ENCODE measurements around the gene AJAP1. TPM values are rescaled to one million over a fixed set of nuclear protein-coding genes. Genes with fewer than 3 reads are reported as not detected.

The AJAP1 gene
- total and polyA plus RNA-seq, 10 of the 15 experiments (the other 5 are each of a cell fraction or from before 2014, with no cell fraction given), result not detected

DNA sequence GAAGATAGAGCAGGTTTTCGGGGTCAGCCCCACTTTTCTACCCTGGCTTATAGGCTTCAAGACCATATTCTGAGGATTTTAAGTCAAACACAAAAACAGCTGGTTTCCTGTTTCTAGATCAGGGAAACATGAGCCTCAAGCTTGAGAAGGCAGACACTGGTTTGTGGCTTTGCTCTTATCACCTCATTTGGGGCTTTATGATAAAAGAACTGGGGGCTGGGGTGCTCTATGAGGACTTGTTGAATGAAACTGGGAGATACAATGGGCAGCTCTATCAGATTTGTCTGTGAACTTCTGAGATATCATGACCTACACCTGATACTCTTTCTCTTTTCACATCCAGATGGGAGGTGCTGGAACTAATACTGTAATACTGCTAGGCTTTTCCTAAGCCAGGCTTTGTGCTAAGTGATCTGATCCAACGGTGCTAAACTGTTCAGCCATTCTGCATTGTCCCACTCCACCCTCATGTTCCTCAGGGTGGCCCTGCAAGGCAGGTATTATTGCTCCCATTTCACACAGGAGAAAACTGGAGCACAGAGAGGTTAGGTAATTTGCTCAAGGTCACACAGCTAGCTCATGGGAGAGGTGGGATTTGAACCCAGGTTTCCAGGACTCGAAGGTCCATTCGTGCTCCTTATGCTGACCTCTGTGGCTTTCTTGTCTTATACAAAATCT is 6.6 kb downstream of the AJAP1 start:
- in situ Hi-C loops (cut with MboI), result no loop called here
- DNase-seq (ENCODE audit: low read depth, low spot score), result no peak
- no peak overlapping the region for H3K9ac ChIP-seq (ENCODE audit: control insufficient read depth, insufficient read depth, low read length)
- ChIA-PET SMC1A (ENCODE audit: uncharacterized antibody, unreplicated experiment) (no interaction called here), POLR2A (no interaction called here), CTCF (no interaction called here), RAD21 (ENCODE audit: unreplicated experiment) (no interaction called here)
- TF ChIP-seq BCL11A (IDR thresholded peaks at IDR 0.05; ENCODE audit: low read depth, low read length) (no peak), SMARCA5 (IDR thresholded peaks at IDR 0.05) (no peak), YBX1 (IDR thresholded peaks at IDR 0.05) (no peak), EGR1 (IDR thresholded peaks at IDR 0.05; ENCODE audit: borderline replicate concordance in 1 of 2, low read depth in 2 of 2, low read length in 2 of 2) (no peak), CREB1 (IDR thresholded peaks at IDR 0.05; ENCODE audit: low read depth) (no peak), KLF5 (IDR thresholded peaks at IDR 0.05; ENCODE audit: partially characterized antibody) (no peak), MYB (IDR thresholded peaks at IDR 0.05; ENCODE audit: borderline replicate concordance, low read depth, low read length) (no peak)
- TF ChIP-seq, protein P1, sequence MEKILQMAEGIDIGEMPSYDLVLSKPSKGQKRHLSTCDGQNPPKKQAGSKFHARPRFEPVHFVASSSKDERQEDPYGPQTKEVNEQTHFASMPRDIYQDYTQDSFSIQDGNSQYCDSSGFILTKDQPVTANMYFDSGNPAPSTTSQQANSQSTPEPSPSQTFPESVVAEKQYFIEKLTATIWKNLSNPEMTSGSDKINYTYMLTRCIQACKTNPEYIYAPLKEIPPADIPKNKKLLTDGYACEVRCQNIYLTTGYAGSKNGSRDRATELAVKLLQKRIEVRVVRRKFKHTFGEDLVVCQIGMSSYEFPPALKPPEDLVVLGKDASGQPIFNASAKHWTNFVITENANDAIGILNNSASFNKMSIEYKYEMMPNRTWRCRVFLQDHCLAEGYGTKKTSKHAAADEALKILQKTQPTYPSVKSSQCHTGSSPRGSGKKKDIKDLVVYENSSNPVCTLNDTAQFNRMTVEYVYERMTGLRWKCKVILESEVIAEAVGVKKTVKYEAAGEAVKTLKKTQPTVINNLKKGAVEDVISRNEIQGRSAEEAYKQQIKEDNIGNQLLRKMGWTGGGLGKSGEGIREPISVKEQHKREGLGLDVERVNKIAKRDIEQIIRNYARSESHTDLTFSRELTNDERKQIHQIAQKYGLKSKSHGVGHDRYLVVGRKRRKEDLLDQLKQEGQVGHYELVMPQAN (conservative IDR thresholded peaks at IDR 0.05), result no peak
- TF ChIP-seq, protein P2, sequence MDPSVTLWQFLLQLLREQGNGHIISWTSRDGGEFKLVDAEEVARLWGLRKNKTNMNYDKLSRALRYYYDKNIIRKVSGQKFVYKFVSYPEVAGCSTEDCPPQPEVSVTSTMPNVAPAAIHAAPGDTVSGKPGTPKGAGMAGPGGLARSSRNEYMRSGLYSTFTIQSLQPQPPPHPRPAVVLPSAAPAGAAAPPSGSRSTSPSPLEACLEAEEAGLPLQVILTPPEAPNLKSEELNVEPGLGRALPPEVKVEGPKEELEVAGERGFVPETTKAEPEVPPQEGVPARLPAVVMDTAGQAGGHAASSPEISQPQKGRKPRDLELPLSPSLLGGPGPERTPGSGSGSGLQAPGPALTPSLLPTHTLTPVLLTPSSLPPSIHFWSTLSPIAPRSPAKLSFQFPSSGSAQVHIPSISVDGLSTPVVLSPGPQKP (IDR thresholded peaks at IDR 0.05; ENCODE audit: low read depth, low read length), result no peak
- H3K27ac ChIP-seq (ENCODE audit: control insufficient read depth, insufficient read depth), result no peak overlapping the region
- H3K4me2 ChIP-seq (ENCODE audit: control insufficient read depth, insufficient read depth), result no peak overlapping the region
- no TSS peak for BruUV-seq (replicated peaks)
- intact Hi-C loops (cut with micrococcal nuclease; ENCODE audit: unreplicated experiment), result no loop called here
- no peak overlapping the region for H3K4me3 ChIP-seq
- no peak for FAIRE-seq
- H3K36me3 ChIP-seq (ENCODE audit: control insufficient read depth in 2 of 2, insufficient read depth in 2 of 2, low read length in 1 of 2), result no peaks in the 10 kb centered on the region
- no peak overlapping the region for H2AFZ ChIP-seq (ENCODE audit: control insufficient read depth, low read depth, low read length)
- peaks cover 0 to 6% of the 10 kb centered on the region in 2 experiments; a peak in 2 of 4 replicates for H3K27me3 ChIP-seq (replicated peaks in 1 of 2; ENCODE audit: control insufficient read depth in 2 of 2, insufficient read depth in 2 of 2, low read length in 1 of 2)
- no peaks in the 10 kb centered on the region for H4K20me1 ChIP-seq (ENCODE audit: control insufficient read depth, insufficient read depth)
- ATAC-seq, result no peak
- 1% methylated on average over 4 of the region's 4 CpGs for WGBS (ENCODE audit: insufficient coverage, insufficient replicate concordance, low lambda C conversion rate, missing lambda C conversion rate)
- H3K4me1 ChIP-seq (ENCODE audit: control insufficient read depth, insufficient read depth, low read length), result no peaks in the 10 kb centered on the region
- H3K79me2 ChIP-seq (ENCODE audit: control insufficient read depth, insufficient read depth, low read length), result no peaks in the 10 kb centered on the region
- no peaks in the 10 kb centered on the region for H3K9me3 ChIP-seq (replicated peaks; ENCODE audit: control insufficient read depth, insufficient read depth, low read length)
